ENCODE measurements around the gene ADGRL3. TPM values are rescaled to one million over a fixed set of nuclear protein-coding genes. Genes with fewer than 3 reads are reported as not detected.

ADGRL3 gene
- total and polyA plus RNA-seq, 2 donors: 0.82 to 2.0 TPM

DNA sequence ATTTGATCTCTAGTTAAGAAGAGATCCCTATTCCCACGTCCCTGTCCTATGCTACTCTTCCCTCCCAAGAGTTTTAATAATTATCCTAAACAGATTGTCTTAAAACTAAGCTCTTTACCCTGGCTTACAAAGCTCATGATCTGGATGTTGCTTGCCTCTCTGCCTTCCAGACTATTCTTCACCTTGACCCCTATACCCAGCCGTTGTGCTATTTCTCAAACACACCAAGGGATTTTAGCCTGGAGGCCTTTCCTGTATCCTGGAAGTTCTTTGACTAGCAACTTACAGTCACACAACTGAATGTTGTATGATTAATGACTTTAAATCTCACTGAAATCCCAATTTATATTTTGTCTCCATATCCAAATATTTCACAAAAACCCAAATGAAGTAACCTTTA lies 314.9 kb downstream of the ADGRL3 start:
- no peak overlapping the region for H3K4me3 ChIP-seq (ENCODE audit: low read length in 2 of 2)
- 93% methylated on average over 2 of the region's 2 CpGs for whole genome bisulfite sequencing
- peaks cover 0 to 2% of the 10 kb centered on the region in 2 donors for H3K27me3 ChIP-seq (ENCODE audit: control insufficient read depth in 2 of 2, insufficient read depth in 1 of 2, low read length in 1 of 2)
- no peak overlapping the region for H3K27ac ChIP-seq (ENCODE audit: low read depth in 1 of 2, low read length in 1 of 2)
- H3K36me3 ChIP-seq (ENCODE audit: control insufficient read depth in 2 of 2, insufficient read depth in 2 of 2, low read length in 1 of 2): no peaks in the 10 kb centered on the region
- no peak for DNase-seq (ENCODE audit: low read depth in 6 of 9, low spot score in 9 of 9)
- peaks cover 0 to 1% of the 10 kb centered on the region in 2 donors for H3K9me3 ChIP-seq (ENCODE audit: control insufficient read depth in 2 of 2, insufficient read depth in 1 of 2, low read length in 1 of 2)
- no peaks in the 10 kb centered on the region for H3K4me1 ChIP-seq (ENCODE audit: control insufficient read depth in 2 of 2, insufficient read depth in 2 of 2, low read length in 2 of 2)

DNA sequence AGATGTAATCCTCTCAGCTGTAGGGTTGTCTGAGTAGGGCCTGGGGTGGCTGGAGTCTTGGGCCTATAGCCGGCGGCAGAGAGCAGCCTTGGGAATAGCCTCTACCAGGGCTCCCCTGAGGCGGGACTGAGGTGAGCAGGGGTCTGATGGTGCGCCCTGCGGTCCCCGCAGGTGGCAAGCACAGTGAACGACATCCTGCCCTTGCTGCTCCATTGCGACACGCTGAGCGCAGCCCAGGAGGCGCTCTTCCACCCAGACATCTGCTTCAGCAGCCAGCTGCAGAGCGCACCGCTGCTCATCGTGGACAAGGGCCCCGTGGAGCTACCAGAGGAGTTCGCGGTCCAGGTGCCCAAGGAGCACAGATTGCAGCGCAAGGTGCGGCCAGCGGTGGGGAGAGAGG lies 317.0 kb downstream of the ADGRL3 start:
- DNase-seq (ENCODE audit: low read depth in 6 of 9, low spot score in 9 of 9): peak in 2 of 9 donors; percentile 0 to 2
- H3K9me3 ChIP-seq (ENCODE audit: control insufficient read depth in 2 of 2, insufficient read depth in 1 of 2, low read length in 1 of 2): peaks cover 0 to 1% of the 10 kb centered on the region in 2 donors
- no peaks in the 10 kb centered on the region for H3K36me3 ChIP-seq (ENCODE audit: control insufficient read depth in 2 of 2, insufficient read depth in 2 of 2, low read length in 1 of 2)
- no peak overlapping the region for H3K4me3 ChIP-seq (ENCODE audit: low read length in 2 of 2)
- H3K27me3 ChIP-seq (ENCODE audit: control insufficient read depth in 2 of 2, insufficient read depth in 1 of 2, low read length in 1 of 2): peaks cover 0 to 2% of the 10 kb centered on the region in 2 donors
- 26% methylated on average over 20 of the region's 20 CpGs for WGBS
- no peaks in the 10 kb centered on the region for H3K4me1 ChIP-seq (ENCODE audit: control insufficient read depth in 2 of 2, insufficient read depth in 2 of 2, low read length in 2 of 2)
- no peak overlapping the region for H3K27ac ChIP-seq (ENCODE audit: low read depth in 1 of 2, low read length in 1 of 2)

DNA sequence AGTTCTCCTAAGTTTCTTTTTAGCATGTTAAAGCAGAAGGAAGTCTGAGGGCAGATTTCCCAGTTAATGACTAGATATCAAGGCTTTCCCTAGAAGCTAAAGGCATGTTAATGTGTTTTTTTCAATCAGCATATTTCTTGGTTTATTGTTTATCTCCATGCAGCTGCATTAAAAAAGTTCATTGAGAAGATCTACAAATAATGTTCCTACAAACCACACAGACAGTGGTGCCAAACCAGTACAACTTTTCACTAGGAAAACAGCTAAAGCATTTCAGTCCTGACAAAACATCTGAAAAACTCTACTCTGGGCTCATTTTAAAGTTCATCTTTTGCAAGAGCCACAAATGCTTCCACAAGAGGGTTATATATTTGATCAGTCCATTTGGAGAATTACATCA lies 320.0 kb downstream of the ADGRL3 start:
- no peaks in the 10 kb centered on the region for H3K36me3 ChIP-seq (ENCODE audit: control insufficient read depth in 2 of 2, insufficient read depth in 2 of 2, low read length in 1 of 2)
- H3K27me3 ChIP-seq (ENCODE audit: control insufficient read depth in 2 of 2, insufficient read depth in 1 of 2, low read length in 1 of 2): peaks cover 0 to 2% of the 10 kb centered on the region in 2 donors
- no peaks in the 10 kb centered on the region for H3K4me1 ChIP-seq (ENCODE audit: control insufficient read depth in 2 of 2, insufficient read depth in 2 of 2, low read length in 2 of 2)
- DNase-seq (ENCODE audit: low read depth in 6 of 9, low spot score in 9 of 9): no peak
- no peak overlapping the region for H3K4me3 ChIP-seq (ENCODE audit: low read length in 2 of 2)
- H3K27ac ChIP-seq (ENCODE audit: low read depth in 1 of 2, low read length in 1 of 2): no peak overlapping the region
- peaks cover 0 to 1% of the 10 kb centered on the region in 2 donors for H3K9me3 ChIP-seq (ENCODE audit: control insufficient read depth in 2 of 2, insufficient read depth in 1 of 2, low read length in 1 of 2)

DNA sequence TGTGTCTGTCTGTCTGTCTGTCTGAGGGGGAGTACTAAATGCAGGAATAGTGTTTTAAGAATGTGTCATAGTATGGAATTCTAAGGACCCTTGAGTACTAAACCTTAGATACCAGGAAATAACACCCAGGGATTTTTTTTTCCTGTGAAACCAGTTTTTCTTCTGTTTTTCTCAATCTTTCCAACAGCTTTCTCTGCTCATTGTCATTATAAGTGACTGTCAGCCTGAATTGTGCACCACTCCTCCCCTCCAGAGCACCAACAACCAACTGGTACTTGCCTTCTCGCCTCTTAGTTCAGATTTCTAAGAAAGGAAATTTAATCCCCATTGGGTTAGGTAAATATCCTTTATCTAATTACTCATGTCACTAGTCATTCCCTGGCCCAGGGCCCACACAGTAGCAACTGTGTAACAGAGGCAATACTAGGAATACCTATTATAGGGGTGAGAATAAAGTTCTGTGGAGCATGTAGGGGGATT lies 320.6 kb downstream of the ADGRL3 start:
- WGBS: 85% methylated on average over 1 of the region's 1 CpG
- Histone ChIP-seq H3K27me3 (ENCODE audit: control insufficient read depth in 2 of 2, insufficient read depth in 1 of 2, low read length in 1 of 2) (peaks cover 0 to 2% of the 10 kb centered on the region in 2 donors), H3K9me3 (ENCODE audit: control insufficient read depth in 2 of 2, insufficient read depth in 1 of 2, low read length in 1 of 2) (peaks cover 0 to 1% of the 10 kb centered on the region in 2 donors), H3K36me3 (ENCODE audit: control insufficient read depth in 2 of 2, insufficient read depth in 2 of 2, low read length in 1 of 2) (no peaks in the 10 kb centered on the region), H3K4me1 (ENCODE audit: control insufficient read depth in 2 of 2, insufficient read depth in 2 of 2, low read length in 2 of 2) (no peaks in the 10 kb centered on the region), H3K27ac (ENCODE audit: low read depth in 1 of 2, low read length in 1 of 2) (no peak overlapping the region), H3K4me3 (ENCODE audit: low read length in 2 of 2) (no peak overlapping the region)
- no peak for DNase-seq (ENCODE audit: low read depth in 6 of 9, low spot score in 9 of 9)

GRCh38 chr4:61521451-61521850 lies 321.3 kb downstream of the ADGRL3 start:
- no peak overlapping the region for H3K27ac ChIP-seq (ENCODE audit: low read depth in 1 of 2, low read length in 1 of 2)
- peaks cover 0 to 1% of the 10 kb centered on the region in 2 donors for H3K9me3 ChIP-seq (ENCODE audit: control insufficient read depth in 2 of 2, insufficient read depth in 1 of 2, low read length in 1 of 2)
- WGBS: 92% methylated on average over 1 of the region's 1 CpG
- no peak overlapping the region for H3K4me3 ChIP-seq (ENCODE audit: low read length in 2 of 2)
- no peaks in the 10 kb centered on the region for H3K36me3 ChIP-seq (ENCODE audit: control insufficient read depth in 2 of 2, insufficient read depth in 2 of 2, low read length in 1 of 2)
- no peaks in the 10 kb centered on the region for H3K4me1 ChIP-seq (ENCODE audit: control insufficient read depth in 2 of 2, insufficient read depth in 2 of 2, low read length in 2 of 2)
- DNase-seq (ENCODE audit: low read depth in 6 of 9, low spot score in 9 of 9): no peak
- peaks cover 0 to 2% of the 10 kb centered on the region in 2 donors for H3K27me3 ChIP-seq (ENCODE audit: control insufficient read depth in 2 of 2, insufficient read depth in 1 of 2, low read length in 1 of 2)

- 97% methylated on average over 2 of the region's 2 CpGs for WGBS
- H3K4me3 ChIP-seq (ENCODE audit: low read length in 2 of 2): no peak overlapping the region
- peaks cover 0 to 1% of the 10 kb centered on the region in 2 donors for H3K27me3 ChIP-seq (ENCODE audit: control insufficient read depth in 2 of 2, insufficient read depth in 1 of 2, low read length in 1 of 2)
- H3K4me1 ChIP-seq (ENCODE audit: control insufficient read depth in 2 of 2, insufficient read depth in 2 of 2, low read length in 2 of 2): no peaks in the 10 kb centered on the region
- no peak for DNase-seq (ENCODE audit: low read depth in 6 of 9, low spot score in 9 of 9)
- H3K9me3 ChIP-seq (ENCODE audit: control insufficient read depth in 2 of 2, insufficient read depth in 1 of 2, low read length in 1 of 2): peaks cover 0 to under 1% of the 10 kb centered on the region in 2 donors
- H3K36me3 ChIP-seq (ENCODE audit: control insufficient read depth in 2 of 2, insufficient read depth in 2 of 2, low read length in 1 of 2): no peaks in the 10 kb centered on the region
- no peak overlapping the region for H3K27ac ChIP-seq (ENCODE audit: low read depth in 1 of 2, low read length in 1 of 2)
These were observed 322.2 kb downstream of the ADGRL3 start for GRCh38 chr4:61522312-61522711.

DNA sequence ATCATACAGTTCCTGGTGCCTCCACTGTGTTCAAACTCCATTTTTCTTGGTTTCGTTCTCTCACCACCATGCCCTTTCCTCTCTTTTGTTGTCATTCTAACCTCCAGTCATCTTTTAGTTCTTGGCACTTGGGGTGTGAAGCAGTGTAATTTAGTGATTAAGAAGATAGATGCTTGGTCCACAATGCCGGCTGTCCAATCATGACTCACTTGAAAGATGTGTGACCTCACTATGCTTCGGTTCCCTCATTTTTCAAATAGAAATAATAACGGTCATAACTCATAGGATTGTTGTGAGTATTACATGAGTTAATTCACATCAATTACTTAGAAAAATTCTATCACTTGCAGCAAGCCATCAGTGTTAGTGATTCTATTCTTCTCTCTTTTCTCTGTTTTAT lies 327.8 kb downstream of the ADGRL3 start:
- Histone ChIP-seq H3K27me3 (ENCODE audit: control insufficient read depth in 2 of 2, insufficient read depth in 1 of 2, low read length in 1 of 2) (no peaks in the 10 kb centered on the region), H3K36me3 (ENCODE audit: control insufficient read depth in 2 of 2, insufficient read depth in 2 of 2, low read length in 1 of 2) (no peaks in the 10 kb centered on the region), H3K4me1 (ENCODE audit: control insufficient read depth in 2 of 2, insufficient read depth in 2 of 2, low read length in 2 of 2) (no peaks in the 10 kb centered on the region), H3K27ac (ENCODE audit: low read depth in 1 of 2, low read length in 1 of 2) (no peak overlapping the region), H3K4me3 (ENCODE audit: low read length in 2 of 2) (no peak overlapping the region), H3K9me3 (ENCODE audit: control insufficient read depth in 2 of 2, insufficient read depth in 1 of 2, low read length in 1 of 2) (no peaks in the 10 kb centered on the region)
- WGBS: 98% methylated on average over 4 of the region's 4 CpGs
- no peak for DNase-seq (ENCODE audit: low read depth in 6 of 9, low spot score in 9 of 9)

- no peaks in the 10 kb centered on the region for H3K4me1 ChIP-seq (ENCODE audit: control insufficient read depth in 2 of 2, insufficient read depth in 2 of 2, low read length in 2 of 2)
- no peak for DNase-seq (ENCODE audit: low read depth in 6 of 9, low spot score in 9 of 9)
- WGBS: 97% methylated on average over 1 of the region's 1 CpG
- H3K4me3 ChIP-seq (ENCODE audit: low read length in 2 of 2): no peak overlapping the region
- H3K9me3 ChIP-seq (ENCODE audit: control insufficient read depth in 2 of 2, insufficient read depth in 1 of 2, low read length in 1 of 2): no peaks in the 10 kb centered on the region
- no peaks in the 10 kb centered on the region for H3K36me3 ChIP-seq (ENCODE audit: control insufficient read depth in 2 of 2, insufficient read depth in 2 of 2, low read length in 1 of 2)
- no peaks in the 10 kb centered on the region for H3K27me3 ChIP-seq (ENCODE audit: control insufficient read depth in 2 of 2, insufficient read depth in 1 of 2, low read length in 1 of 2)
- no peak overlapping the region for H3K27ac ChIP-seq (ENCODE audit: low read depth in 1 of 2, low read length in 1 of 2)
These were observed 328.5 kb downstream of the ADGRL3 start for GRCh38 chr4:61528595-61528994.

GRCh38 chr4:61531188-61531587 lies 331.1 kb downstream of the ADGRL3 start:
- Histone ChIP-seq H3K4me3 (ENCODE audit: low read length in 2 of 2) (no peak overlapping the region), H3K27me3 (ENCODE audit: control insufficient read depth in 2 of 2, insufficient read depth in 1 of 2, low read length in 1 of 2) (no peaks in the 10 kb centered on the region), H3K9me3 (ENCODE audit: control insufficient read depth in 2 of 2, insufficient read depth in 1 of 2, low read length in 1 of 2) (no peaks in the 10 kb centered on the region), H3K36me3 (ENCODE audit: control insufficient read depth in 2 of 2, insufficient read depth in 2 of 2, low read length in 1 of 2) (no peaks in the 10 kb centered on the region), H3K27ac (ENCODE audit: low read depth in 1 of 2, low read length in 1 of 2) (no peak overlapping the region), H3K4me1 (ENCODE audit: control insufficient read depth in 2 of 2, insufficient read depth in 2 of 2, low read length in 2 of 2) (no peaks in the 10 kb centered on the region)
- 95% methylated on average over 5 of the region's 5 CpGs for WGBS
- no peak for DNase-seq (ENCODE audit: low read depth in 6 of 9, low spot score in 9 of 9)

Measured in thymus (tissue), 11 donors.